HG03457 (cell line): ENCODE results near the gene PCSK6.
"Not testable (repeated sequence)": the region's sequence is repeated elsewhere in the genome, so short reads cannot be mapped to it uniquely, and the experiment has no call there.

ENCODE experiments used
- ATAC-seq: cut with Tn5 transposase; IDR thresholded peaks from one replicate; pipeline ENCODE4 v1.9.1; 2021; ENCODE audit warnings: moderate number of reproducible peaks; ENCODE audit not compliant: unreplicated experiment

The PCSK6 gene

GRCh38 chr15:101406526-101407195, 82.8 kb downstream of the PCSK6 start:
- no peak for ATAC-seq

DNA sequence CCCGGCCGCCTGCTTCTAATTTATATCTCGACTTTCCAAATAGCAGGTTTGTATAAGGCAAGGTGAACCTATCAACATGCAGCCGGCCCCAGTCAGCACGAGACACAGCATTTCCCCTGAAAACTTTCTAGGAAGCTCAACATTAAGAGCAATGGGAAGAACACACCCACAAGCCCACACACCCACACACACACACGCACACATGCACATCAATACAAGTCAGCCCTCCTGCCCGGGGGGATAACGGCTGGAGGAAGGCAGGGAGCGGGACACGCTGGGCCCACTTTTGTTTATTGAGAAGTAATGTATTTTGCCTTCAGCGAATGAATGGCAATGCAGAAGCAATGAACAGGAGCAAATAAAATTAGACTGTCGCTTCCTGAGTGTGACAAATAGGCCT, 83.5 kb downstream of the PCSK6 start:
- no peak for ATAC-seq

- ATAC-seq: no peak
Observed at GRCh38 chr15:101404245-101404644, 85.3 kb downstream of the PCSK6 start.

DNA sequence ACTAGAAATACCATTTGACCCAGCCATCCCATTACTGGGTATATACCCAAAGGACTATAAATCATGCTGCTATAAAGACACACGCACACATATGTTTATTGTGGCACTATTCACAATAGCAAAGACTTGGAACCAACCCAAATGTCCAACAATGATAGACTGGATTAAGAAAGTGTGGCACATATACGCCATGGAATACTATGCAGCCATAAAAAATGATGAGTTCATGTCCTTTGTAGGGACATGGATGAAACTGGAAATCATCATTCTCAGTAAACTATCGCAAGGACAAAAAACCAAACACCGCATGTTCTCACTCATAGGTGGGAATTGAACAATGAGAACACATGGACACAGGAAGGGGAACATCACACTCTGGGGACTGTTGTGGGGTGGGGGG, 86.6 kb downstream of the PCSK6 start:
- ATAC-seq: not testable (repeated sequence)

- ATAC-seq: no peak
Observed at GRCh38 chr15:101401286-101401685, 88.2 kb downstream of the PCSK6 start.

DNA sequence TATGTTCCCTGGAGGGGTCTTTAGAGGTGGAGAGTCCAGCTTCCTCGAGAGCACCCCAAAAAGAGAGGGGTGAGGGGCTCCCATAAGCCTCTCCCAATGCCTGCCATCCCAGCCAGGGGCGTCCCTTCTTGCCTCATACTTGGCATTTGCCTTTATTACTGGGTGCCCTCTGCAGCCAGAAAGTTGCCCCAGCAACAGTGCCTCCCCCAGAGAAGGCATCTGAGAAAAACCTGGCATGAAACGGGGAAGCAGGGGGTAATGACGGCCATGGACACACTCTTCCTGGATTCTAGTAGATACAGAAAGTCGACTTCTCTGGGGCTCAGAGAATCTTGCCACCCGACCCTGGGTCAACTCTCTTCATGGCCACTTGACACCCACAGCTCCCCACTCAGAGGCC, 90.1 kb downstream of the PCSK6 start:
- ATAC-seq: no peak

DNA sequence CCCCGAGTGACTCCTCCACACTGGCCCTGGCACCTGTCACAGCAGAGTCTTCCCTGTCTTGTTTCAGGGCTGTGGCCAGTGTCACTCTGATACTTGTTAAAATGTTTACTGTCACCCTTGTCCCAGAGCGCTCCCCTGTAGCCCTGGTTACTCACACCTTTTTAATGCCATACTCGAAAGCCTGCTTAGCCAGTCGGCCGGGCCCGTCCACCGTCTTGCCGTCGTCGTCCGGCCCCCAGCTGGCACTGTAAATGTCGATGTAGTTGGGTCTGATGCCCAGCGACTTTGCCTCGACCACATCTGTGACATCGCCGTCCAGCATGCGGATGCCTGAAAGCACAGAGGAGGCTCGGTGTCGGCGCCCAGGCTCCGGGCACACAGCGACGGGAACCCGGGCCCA, 91.3 kb downstream of the PCSK6 start:
- ATAC-seq: no peak

DNA sequence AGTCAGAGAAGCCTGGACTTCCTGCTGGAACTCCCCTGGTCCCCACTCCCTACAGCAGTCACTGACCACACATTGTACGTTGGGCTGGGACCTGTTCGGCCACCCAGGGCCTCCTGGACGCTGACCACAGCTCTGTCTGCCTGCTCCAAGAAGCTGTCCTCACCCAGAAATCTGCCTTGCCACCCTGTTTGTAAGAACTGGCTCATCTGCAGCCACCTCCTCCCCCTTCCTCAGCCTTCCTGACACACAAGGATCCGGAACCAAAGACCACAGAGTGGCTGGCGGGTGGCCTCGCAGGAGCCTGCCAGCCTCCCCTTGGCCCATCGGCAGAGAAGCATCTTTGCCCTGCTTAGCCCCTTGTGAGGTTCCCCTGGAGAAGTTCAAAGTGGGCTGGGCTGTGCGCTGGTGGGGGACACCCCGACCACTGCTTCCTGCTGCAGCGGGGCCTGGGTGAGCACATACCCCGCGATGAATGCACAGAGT, 91.9 kb downstream of the PCSK6 start:
- ATAC-seq: no peak

DNA sequence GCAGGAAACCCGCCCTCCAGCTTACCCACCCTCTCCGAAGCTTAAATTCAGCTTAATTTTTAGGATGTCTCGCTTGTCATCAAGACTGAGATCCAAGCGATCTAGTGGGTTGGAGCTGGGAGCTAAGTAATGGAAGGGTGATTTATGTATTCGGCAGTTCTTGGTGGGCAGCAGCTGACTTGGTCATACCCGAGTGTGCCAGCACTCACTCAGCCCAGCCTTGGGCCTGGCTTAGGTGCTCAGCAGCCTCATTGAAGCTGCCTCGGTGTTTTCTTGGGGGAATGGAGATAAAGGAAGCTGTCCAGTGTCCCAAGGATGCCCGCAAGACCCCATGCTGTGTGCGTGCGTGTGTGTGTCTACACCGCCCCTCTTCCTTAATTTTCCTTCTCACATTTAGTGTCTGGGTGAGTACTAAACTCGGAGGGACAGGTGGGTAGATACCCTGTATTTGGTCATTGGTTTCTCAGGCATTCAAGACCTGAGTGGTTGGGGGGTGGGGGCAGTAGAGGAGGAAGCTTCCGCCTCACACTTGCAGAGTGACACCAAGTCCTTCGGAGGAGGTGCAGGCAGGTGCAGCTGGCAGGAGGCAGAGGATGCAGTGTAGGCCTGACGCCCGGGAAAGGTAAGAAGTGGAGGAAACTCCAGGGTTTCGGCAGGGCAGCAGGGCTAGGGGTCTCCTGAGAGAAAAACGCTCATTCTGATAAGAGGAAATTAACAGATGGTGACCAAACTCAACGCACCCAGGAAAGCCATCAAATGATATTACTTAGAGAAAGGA, 92.8 kb downstream of the PCSK6 start:
- ATAC-seq: no peak

GRCh38 chr15:101394654-101395053, 94.9 kb downstream of the PCSK6 start:
- no peak for ATAC-seq

DNA sequence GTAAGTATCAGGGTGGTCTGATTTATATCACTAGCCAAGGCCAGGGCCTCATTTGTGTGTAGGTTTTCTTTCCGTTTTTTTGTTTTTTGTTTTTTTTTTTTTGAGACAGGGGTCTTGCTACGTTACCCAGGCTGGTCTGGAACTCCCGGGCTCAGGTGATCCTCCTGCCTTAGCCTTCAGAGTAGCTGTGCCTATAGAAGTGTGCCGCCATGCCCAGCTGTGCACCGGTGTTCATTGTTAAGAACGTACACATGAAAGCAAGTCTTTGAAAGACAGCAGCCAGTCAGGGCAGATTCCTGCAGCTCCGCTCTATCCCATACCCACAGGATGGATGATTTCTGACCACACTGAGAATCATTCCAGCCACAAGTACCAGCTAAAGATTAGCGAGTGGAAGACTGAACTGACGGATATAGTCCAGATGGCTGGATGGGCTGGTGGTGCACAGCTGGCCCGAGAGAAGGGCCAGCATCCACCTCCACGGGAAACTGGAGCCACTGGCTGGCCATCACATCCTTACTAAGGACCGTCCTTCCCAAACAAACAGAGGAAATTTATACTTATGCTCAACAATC, 95.4 kb downstream of the PCSK6 start:
- no peak for ATAC-seq

DNA sequence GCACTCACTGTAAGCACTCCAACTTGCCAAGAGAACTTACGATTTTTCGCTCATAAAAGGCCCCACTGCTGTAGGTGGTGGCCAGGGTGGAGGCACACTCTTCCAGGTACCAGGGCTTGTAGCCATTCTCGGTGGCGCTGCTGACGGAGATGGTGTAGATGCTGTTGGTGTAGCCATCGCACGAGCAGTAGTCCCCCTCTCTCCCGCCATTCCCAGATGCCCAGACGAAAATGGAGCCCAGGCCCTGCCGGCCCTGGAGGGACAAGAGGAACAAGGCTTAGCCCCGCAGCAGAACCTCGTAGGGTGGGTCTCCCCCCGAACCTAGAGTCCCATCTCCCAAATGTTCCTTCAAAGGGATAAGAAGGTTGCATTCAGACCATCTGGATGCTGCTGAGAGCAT, 96.3 kb downstream of the PCSK6 start:
- no peak for ATAC-seq

GRCh38 chr15:101391981-101392640, 97.4 kb downstream of the PCSK6 start:
- peak; percentile 71 for ATAC-seq

DNA sequence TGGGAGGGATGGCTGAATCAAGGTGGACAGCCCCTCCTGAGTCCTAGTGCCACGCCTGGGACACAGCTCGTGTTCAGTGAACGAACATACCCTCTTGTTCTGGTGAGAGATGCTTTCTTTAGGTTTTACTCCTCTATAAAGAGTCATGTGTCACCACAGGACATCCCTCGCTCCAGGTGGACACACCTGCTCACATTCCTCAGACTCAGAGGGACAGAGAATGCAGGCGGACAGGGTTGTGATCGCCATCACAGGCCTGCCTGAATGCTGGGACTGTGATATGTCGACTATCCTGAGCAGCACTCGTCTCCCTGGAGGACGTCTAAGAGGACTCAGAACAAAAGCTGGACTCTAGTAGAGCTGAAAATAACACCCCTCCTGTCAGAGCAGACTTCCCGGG, 98.1 kb downstream of the PCSK6 start:
- ATAC-seq: no peak

DNA sequence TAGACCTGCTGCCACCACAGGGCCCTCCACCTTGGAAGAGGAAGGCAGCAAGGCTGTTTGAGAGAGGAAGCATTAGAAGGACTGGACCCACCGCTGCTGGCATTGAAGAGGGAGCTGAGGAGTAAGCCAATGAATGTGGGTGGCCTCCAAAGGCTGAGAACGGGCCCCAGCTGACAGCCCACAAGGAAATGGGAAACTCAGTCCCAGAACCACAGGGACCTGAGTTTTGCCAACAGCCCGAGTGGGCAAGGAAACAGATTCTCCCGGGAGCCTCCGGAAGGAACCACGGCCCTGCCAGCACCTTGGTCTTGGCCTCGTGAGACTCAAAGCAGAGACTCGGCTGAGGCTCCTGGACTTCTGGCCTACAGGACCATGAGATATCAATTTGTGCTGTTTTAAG, 99.0 kb downstream of the PCSK6 start:
- no peak for ATAC-seq

DNA sequence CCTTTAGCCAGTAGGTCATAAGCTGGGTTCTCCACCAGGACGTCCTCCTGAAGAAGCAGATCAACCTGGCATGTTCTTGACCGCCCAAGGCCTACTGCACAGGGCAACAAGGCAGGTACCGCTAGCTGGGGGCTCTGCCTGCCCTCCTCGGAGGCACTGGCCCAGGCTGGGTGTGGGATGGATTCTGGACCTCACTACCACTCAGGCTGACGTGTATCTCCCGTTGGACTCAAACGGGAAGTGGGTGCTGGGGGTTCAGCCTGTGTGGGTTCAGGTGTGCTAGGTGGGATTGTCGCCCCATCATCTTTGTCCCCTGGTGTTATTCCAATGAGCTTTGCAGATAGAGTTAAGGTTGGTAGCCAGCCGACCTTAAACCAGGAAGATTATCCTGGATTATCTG, 99.4 kb downstream of the PCSK6 start:
- ATAC-seq: no peak

GRCh38 chr15:101389362-101389761, 100.1 kb downstream of the PCSK6 start:
- ATAC-seq: no peak

GRCh38 chr15:101388046-101388445, 101.5 kb downstream of the PCSK6 start:
- no peak for ATAC-seq

- ATAC-seq: no peak
Observed at GRCh38 chr15:101387574-101387973, 101.9 kb downstream of the PCSK6 start.

DNA sequence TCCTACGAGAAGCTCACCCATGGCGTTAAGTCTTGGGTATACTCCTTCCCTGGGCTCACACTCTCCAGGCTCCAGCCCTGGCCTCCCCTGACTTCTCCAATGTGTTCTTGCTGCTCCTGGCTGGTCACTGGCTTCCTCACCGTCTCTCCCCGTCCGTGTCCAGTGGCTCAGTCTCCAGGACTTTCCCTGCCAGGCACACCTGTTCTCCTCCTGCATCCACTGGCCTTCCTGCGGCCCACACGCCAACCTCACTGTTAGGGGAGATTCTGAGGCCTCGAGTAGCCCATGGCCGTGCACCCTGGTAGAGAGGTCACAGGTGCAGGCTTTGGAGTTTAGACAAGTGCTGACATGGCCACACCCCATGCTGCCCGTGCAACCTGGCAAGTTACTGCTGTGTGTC, 102.5 kb downstream of the PCSK6 start:
- ATAC-seq: no peak

- ATAC-seq: no peak
Observed at GRCh38 chr15:101386006-101386405, 103.5 kb downstream of the PCSK6 start.

DNA sequence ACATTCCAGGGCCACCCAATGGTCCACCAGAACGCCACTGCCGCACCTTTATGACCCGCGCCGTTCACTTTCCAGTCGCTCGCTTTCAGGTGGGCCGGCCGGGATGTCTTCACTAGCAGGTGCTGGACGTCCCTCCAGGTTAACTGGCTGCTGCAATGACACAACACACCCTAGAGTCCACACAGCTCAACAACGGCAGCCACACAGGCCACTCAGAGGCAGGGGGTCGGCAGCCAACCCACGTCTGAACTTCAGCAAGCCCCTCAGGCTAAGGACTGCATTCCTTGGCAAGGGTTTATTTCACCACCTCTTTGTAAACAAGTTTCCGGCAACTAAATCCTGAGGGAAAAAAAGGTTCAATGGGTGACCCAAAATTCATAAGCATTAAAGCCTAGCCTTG, 105.2 kb downstream of the PCSK6 start:
- ATAC-seq: no peak
